Measurements from ENCODE around the gene URB1.
"Not testable (repeated sequence)": the region's sequence is repeated elsewhere in the genome, so short reads cannot be mapped to it uniquely, and the experiment has no call there.

URB1 gene

GRCh38 chr21:32377506-32377905 lies 15.3 kb downstream of the URB1 start:
- DNase-seq (ENCODE audit: low read depth in 2 of 2): no peak

GRCh38 chr21:32372755-32373154 lies 20.1 kb downstream of the URB1 start:
- no peak for DNase-seq (ENCODE audit: low read depth in 2 of 2)

- DNase-seq (ENCODE audit: low read depth in 2 of 2): no peak
Measured at GRCh38 chr21:32371913-32372314, 20.9 kb downstream of the URB1 start.

- no peak for DNase-seq (ENCODE audit: low read depth in 2 of 2)
Measured at GRCh38 chr21:32370998-32371766, 21.6 kb downstream of the URB1 start.

GRCh38 chr21:32368961-32369360 lies 23.9 kb downstream of the URB1 start:
- not testable (repeated sequence) for DNase-seq (ENCODE audit: low read depth in 2 of 2)

- no peak for DNase-seq (ENCODE audit: low read depth in 2 of 2)
Measured at GRCh38 chr21:32368386-32368785, 24.4 kb downstream of the URB1 start.

GRCh38 chr21:32367158-32367557 lies 25.7 kb downstream of the URB1 start:
- DNase-seq (ENCODE audit: low read depth in 2 of 2): no peak

- no peak for DNase-seq (ENCODE audit: low read depth in 2 of 2)
Measured at GRCh38 chr21:32366191-32366590, 26.6 kb downstream of the URB1 start.

- DNase-seq (ENCODE audit: low read depth in 2 of 2): no peak
Measured at GRCh38 chr21:32364796-32365195, 28.0 kb downstream of the URB1 start.

GRCh38 chr21:32364387-32364786 lies 28.4 kb downstream of the URB1 start:
- no peak for DNase-seq (ENCODE audit: low read depth in 2 of 2)

GRCh38 chr21:32360401-32360975 lies 32.3 kb downstream of the URB1 start:
- no peak for DNase-seq (ENCODE audit: low read depth in 2 of 2)

GRCh38 chr21:32359719-32360260 lies 33.0 kb downstream of the URB1 start:
- DNase-seq (ENCODE audit: low read depth in 2 of 2): no peak

GRCh38 chr21:32356874-32357395 lies 35.9 kb downstream of the URB1 start:
- DNase-seq (ENCODE audit: low read depth in 2 of 2): no peak

GRCh38 chr21:32353002-32353711 lies 39.7 kb downstream of the URB1 start:
- DNase-seq (ENCODE audit: low read depth in 2 of 2): no peak

- no peak for DNase-seq (ENCODE audit: low read depth in 2 of 2)
Measured at GRCh38 chr21:32352526-32352925, 40.3 kb downstream of the URB1 start.

- no peak for DNase-seq (ENCODE audit: low read depth in 2 of 2)
Measured at GRCh38 chr21:32351428-32351827, 41.4 kb downstream of the URB1 start.

GRCh38 chr21:32350981-32351380 lies 41.8 kb downstream of the URB1 start:
- no peak for DNase-seq (ENCODE audit: low read depth in 2 of 2)

- DNase-seq (ENCODE audit: low read depth in 2 of 2): no peak
Measured at GRCh38 chr21:32350211-32350980, 42.4 kb downstream of the URB1 start.

GRCh38 chr21:32349333-32349944 lies 43.4 kb downstream of the URB1 start:
- no peak for DNase-seq (ENCODE audit: low read depth in 2 of 2)

- no peak for DNase-seq (ENCODE audit: low read depth in 2 of 2)
Measured at GRCh38 chr21:32348604-32349332, 44.0 kb downstream of the URB1 start.

GRCh38 chr21:32347977-32348376 lies 44.8 kb downstream of the URB1 start:
- DNase-seq (ENCODE audit: low read depth in 2 of 2): no peak
